GM19099 (cell line): ENCODE results near the gene MRPL36.

Experiments used
- POLR2A ChIP-seq: IDR thresholded peaks from 3 replicates; pipeline ENCODE4 v1.6.1; 2011; ENCODE audit warnings: low read depth; ENCODE audit not compliant: insufficient read length; ENCODE audit errors: extremely low read depth

The MRPL36 gene

GRCh38 chr5:1834022-1834551 is 34.5 kb upstream of the MRPL36 start:
- no peak for TF ChIP-seq POLR2A

- TF ChIP-seq POLR2A: no peak
Measured at GRCh38 chr5:1833264-1834021, 33.8 kb upstream of the MRPL36 start.

GRCh38 chr5:1832511-1833250 is 33.0 kb upstream of the MRPL36 start:
- no peak for TF ChIP-seq POLR2A

GRCh38 chr5:1831677-1832313 is 32.2 kb upstream of the MRPL36 start:
- no peak for TF ChIP-seq POLR2A

GRCh38 chr5:1831257-1831656 is 31.6 kb upstream of the MRPL36 start:
- TF ChIP-seq POLR2A: no peak

- TF ChIP-seq POLR2A: no peak
Measured at GRCh38 chr5:1830571-1831228, 31.1 kb upstream of the MRPL36 start.

GRCh38 chr5:1827886-1828397 is 28.3 kb upstream of the MRPL36 start:
- TF ChIP-seq POLR2A: no peak

GRCh38 chr5:1827025-1827885 is 27.6 kb upstream of the MRPL36 start:
- TF ChIP-seq POLR2A: no peak

GRCh38 chr5:1826235-1826980 is 26.8 kb upstream of the MRPL36 start:
- no peak for TF ChIP-seq POLR2A

GRCh38 chr5:1824903-1825841 is 25.5 kb upstream of the MRPL36 start:
- TF ChIP-seq POLR2A: no peak

- no peak for TF ChIP-seq POLR2A
Measured at GRCh38 chr5:1824109-1824821, 24.6 kb upstream of the MRPL36 start.

- TF ChIP-seq POLR2A: no peak
Measured at GRCh38 chr5:1823381-1824034, 23.9 kb upstream of the MRPL36 start.
